OCI-LY3 (cell line): ENCODE data around the gene DHX35.

ENCODE experiments used
- H2AFZ ChIP-seq: fragments of 200-600, 300-600 bp; shearing (Covaris generic); 2 replicates; pipeline ENCODE4 v1.6.0; 2014; ENCODE audit warnings: antibody characterized with exemption, low read depth, low read length
- H3K27ac ChIP-seq: fragments of 200-600, 300-600 bp; sonication (generic); 2 replicates; pipeline ENCODE4 v1.5.1; 2014; ENCODE audit warnings: mild to moderate bottlenecking, low read length, moderate library complexity, mixed read lengths
- H3K27me3 ChIP-seq: fragments of 200-600, 300-600 bp; sonication (generic); 2 replicates; pipeline ENCODE4 v1.6.1; 2014; ENCODE audit warnings: low read depth, low read length, mixed read lengths
- H3K36me3 ChIP-seq: fragments of 200-600, 300-600 bp; sonication (generic); replicated peaks from 2 replicates; pipeline ENCODE3; 2014; ENCODE audit warnings: low read depth, low read length, mixed read lengths
- H3K4me1 ChIP-seq: fragments of 300-600, 200-600 bp; sonication (generic); 2 replicates; pipeline ENCODE4 v1.6.1; 2014; ENCODE audit warnings: low read length, mixed read lengths
- H3K4me2 ChIP-seq: fragments of 200-600, 300-600 bp; sonication (generic); 2 replicates; pipeline ENCODE4 v1.6.1; 2014; ENCODE audit warnings: low read length, mixed read lengths
- H3K4me3 ChIP-seq: fragments of 300-600, 200-600 bp; sonication (generic); 2 replicates; pipeline ENCODE4 v1.5.1; 2014; ENCODE audit warnings: antibody characterized with exemption, mild to moderate bottlenecking, low read length, moderate library complexity
- H3K79me2 ChIP-seq: fragments of 300-600, 200-600 bp; shearing (Covaris generic); 2 replicates; pipeline ENCODE4 v1.6.1; 2014; ENCODE audit warnings: mild to moderate bottlenecking, low read length, mixed read lengths
- H3K9ac ChIP-seq: fragments of 300-600, 200-600 bp; shearing (Covaris generic); 2 replicates; pipeline ENCODE4 v1.6.0; 2014; ENCODE audit warnings: mild to moderate bottlenecking, low read length, moderate library complexity
- H3K9me3 ChIP-seq: fragments of 200-600, 300-600 bp; shearing (Covaris generic); 2 replicates; pipeline ENCODE4 v1.6.1; 2014; ENCODE audit warnings: low read length, mixed read lengths; ENCODE audit not compliant: insufficient read depth
- H4K20me1 ChIP-seq: fragments of 200-600, 300-600 bp; sonication (generic); 2 replicates; pipeline ENCODE4 v1.6.1; 2016; ENCODE audit warnings: low read length, mixed read lengths; ENCODE audit not compliant: insufficient read depth
- EZH2phosphoT487 ChIP-seq: fragments of 200-600 bp; shearing (Covaris generic); IDR thresholded peaks from 2 replicates; pipeline ENCODE4 v1.6.1; 2018; ENCODE audit warnings: antibody characterized with exemption, mixed run types, low read depth
- TF ChIP-seq, protein P1 (sequence below): fragments of 200-600, 300-600 bp; sonication (generic); IDR thresholded peaks from 2 replicates; pipeline ENCODE4 v1.5.1; 2014; ENCODE audit warnings: antibody characterized with exemption, low read length, low read depth

DHX35 gene

DNA sequence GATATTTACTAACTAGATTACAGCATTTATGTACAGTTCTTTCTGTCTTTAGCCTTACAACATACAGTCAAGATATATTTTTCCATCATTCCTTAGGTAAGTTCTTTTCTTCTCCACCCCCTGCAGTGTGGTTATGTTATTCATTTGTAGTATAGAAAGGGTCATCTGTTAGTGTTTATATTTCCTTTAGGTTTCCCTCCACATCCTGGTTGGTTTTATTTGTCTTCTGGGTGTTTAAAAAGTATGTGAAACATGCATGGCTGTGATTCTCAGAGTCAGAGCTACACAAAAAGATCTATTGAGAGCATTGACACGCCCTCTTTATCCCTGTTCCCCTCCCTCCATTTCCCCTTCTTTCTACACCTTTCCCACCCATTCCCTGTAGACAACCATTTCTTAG, 20.1 kb downstream of the DHX35 start:
- Histone ChIP-seq H3K36me3 (peaks cover 5% of the 10 kb centered on the region), H3K27me3 (no peaks in the 10 kb centered on the region), H3K27ac (no peak overlapping the region), H2AFZ (no peak overlapping the region), H3K4me1 (peaks cover 19% of the 10 kb centered on the region), H3K4me3 (no peak overlapping the region), H3K9ac (no peak overlapping the region), H3K79me2 (peaks cover 24% of the 10 kb centered on the region), H3K4me2 (no peak overlapping the region), H4K20me1 (no peaks in the 10 kb centered on the region), H3K9me3 (no peaks in the 10 kb centered on the region)
- TF ChIP-seq, protein P1, sequence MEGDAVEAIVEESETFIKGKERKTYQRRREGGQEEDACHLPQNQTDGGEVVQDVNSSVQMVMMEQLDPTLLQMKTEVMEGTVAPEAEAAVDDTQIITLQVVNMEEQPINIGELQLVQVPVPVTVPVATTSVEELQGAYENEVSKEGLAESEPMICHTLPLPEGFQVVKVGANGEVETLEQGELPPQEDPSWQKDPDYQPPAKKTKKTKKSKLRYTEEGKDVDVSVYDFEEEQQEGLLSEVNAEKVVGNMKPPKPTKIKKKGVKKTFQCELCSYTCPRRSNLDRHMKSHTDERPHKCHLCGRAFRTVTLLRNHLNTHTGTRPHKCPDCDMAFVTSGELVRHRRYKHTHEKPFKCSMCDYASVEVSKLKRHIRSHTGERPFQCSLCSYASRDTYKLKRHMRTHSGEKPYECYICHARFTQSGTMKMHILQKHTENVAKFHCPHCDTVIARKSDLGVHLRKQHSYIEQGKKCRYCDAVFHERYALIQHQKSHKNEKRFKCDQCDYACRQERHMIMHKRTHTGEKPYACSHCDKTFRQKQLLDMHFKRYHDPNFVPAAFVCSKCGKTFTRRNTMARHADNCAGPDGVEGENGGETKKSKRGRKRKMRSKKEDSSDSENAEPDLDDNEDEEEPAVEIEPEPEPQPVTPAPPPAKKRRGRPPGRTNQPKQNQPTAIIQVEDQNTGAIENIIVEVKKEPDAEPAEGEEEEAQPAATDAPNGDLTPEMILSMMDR, result no peak

DNA sequence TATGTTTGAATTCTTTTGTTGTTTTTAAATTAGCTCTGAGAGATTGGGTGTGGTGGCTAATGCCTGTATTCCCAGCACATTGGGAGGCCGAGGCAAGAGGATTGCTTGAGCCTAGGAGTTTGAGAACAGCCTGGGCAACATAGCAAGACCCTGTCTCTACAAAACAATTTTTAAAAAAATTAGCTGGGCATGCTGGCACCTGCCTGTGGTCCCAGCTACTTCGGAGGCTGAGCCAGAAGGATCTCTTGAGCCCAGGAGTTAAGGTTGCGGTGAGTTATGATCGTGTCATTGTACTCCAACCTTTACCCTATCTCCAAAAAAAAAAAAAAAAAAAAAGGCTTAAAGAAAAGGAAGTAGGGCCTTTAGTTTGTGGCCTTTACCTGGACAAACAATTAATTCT, 22.9 kb downstream of the DHX35 start:
- no peak overlapping the region for H3K4me2 ChIP-seq
- H3K9me3 ChIP-seq, result no peaks in the 10 kb centered on the region
- H3K27me3 ChIP-seq, result no peaks in the 10 kb centered on the region
- H3K27ac ChIP-seq, result no peak overlapping the region
- peaks cover 15% of the 10 kb centered on the region for H3K36me3 ChIP-seq
- H3K79me2 ChIP-seq, result peaks cover 15% of the 10 kb centered on the region
- no peak overlapping the region for H2AFZ ChIP-seq
- H3K9ac ChIP-seq, result no peak overlapping the region
- no peaks in the 10 kb centered on the region for H4K20me1 ChIP-seq
- peaks cover 41% of the 10 kb centered on the region for H3K4me1 ChIP-seq
- H3K4me3 ChIP-seq, result no peak overlapping the region
- TF ChIP-seq, protein P1, result no peak
- no peak for TF ChIP-seq EZH2phosphoT487

DNA sequence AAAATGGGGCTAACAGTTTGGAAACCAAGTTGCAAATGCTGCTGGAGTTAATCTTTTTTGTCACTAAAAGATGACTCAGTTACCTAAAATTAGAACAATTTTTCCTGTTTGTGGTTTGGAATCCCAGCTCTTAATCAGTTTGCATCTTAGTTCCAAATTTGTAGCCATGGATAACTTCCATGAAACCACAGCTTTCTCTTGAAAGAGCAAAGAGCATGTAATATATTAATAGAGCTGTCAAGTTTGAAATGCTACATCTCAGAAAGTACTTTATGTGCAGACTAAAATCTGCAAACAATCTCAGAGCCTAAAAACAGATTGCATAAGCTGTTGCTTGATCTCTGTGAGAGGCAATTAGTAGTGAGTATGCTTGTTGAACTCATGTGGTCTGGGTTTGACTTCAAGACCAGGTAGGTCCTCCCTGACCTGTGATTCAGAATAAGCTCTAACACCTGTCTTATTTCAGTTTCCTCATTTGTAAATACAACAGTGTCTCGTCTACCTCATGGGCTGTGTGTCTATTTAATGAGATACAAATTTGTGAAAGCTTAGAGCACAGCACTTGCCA, 23.5 kb downstream of the DHX35 start:
- Histone ChIP-seq H3K36me3 (peaks cover 17% of the 10 kb centered on the region), H3K9me3 (no peaks in the 10 kb centered on the region), H3K4me3 (no peak overlapping the region), H3K27ac (peak overlapping the region; percentile 0; the same call in 1 of the 2 replicates), H4K20me1 (no peaks in the 10 kb centered on the region), H3K4me1 (peaks cover 41% of the 10 kb centered on the region), H3K4me2 (no peak overlapping the region), H3K79me2 (peaks cover 12% of the 10 kb centered on the region), H3K27me3 (no peaks in the 10 kb centered on the region), H3K9ac (no peak overlapping the region), H2AFZ (no peak overlapping the region)
- TF ChIP-seq, protein P1, result no peak
- TF ChIP-seq EZH2phosphoT487, result no peak

DNA sequence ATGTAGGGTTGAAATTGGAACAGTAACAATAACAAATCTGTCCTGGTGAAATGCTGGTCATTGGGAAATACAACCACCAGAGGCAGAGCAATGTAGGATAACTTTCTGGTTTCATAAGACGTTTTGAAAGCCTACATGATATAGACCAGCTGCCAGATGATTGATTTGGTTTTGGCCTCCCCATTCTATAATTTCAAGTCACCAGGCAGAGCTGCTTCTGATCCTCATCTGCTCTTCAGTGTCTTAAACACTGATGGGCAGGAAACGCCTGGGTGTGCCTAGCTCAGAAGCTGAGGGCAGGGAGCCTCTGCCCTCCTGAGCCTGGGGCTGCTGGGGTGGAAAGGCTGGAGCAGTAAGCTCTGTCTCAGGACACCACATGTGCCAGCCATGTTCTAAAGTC, 24.5 kb downstream of the DHX35 start:
- Histone ChIP-seq H3K4me3 (peak overlapping the region; percentile 51; the same call in 1 of the 2 replicates), H3K9me3 (no peaks in the 10 kb centered on the region), H3K27ac (peak overlapping the region; percentile 66), H3K9ac (peak overlapping the region; percentile 39), H3K36me3 (peaks cover 21% of the 10 kb centered on the region), H3K27me3 (no peaks in the 10 kb centered on the region), H2AFZ (peak overlapping the region; percentile 3; the same call in 1 of the 2 replicates), H3K79me2 (peaks cover 6% of the 10 kb centered on the region), H3K4me2 (peak overlapping the region; percentile 57), H4K20me1 (no peaks in the 10 kb centered on the region), H3K4me1 (peaks cover 41% of the 10 kb centered on the region)
- no peak for TF ChIP-seq EZH2phosphoT487
- TF ChIP-seq, protein P1, result 0 out of 2 replicates have a peak, but pooled peaks have one; percentile 11
